ENCODE results near the gene PTPRT. TPM values are rescaled to one million over a fixed set of nuclear protein-coding genes. Genes with fewer than 3 reads are reported as not detected.
A peak's percentile ranks its signal among the peaks of the same experiment; 100 is the strongest.

Gene PTPRT
- total RNA-seq, 1 donor from 2014 or later, result 4.0 TPM

DNA sequence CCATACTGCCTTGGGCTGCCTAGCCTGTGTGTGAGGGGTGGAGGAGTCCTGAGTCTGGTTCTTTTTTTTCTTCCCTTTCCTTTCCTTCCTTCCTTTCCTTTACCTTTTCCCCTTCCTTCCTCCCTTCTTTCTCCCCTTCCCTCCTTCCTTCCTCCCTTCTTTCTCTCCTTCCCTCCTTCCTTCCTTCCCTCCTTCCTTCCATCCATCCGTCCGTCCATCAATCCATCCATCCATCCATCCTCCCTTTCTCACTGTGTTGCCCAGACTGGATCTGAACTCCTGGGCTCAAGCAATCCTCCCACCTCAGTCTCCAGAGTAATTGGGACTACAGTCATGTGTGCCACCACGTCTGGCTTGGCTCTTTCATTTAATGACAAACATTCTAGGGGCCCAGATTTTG, 820.8 kb downstream of the PTPRT start:
- DNase-seq, result no peak

GRCh38 chr20:42366626-42367025, 823.1 kb downstream of the PTPRT start:
- no peak for DNase-seq

DNA sequence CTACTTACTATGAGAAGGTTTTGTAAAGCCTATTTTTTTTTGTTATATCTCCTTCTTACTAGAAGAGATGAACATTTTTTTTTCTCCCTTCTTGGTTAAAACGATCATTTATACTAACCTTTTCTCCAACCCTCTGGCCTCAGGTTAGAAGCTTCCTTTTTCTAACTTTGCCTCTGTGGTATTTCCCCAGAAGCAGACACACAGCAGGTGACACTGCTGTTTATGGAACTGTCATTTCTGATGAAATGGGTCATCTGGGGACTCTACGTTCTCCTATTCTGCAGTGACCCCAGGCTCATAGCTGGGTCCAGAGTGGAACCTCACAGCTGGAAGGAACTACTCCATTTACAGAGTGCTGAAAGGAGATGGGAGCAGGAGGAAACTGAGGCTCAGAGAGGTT, 825.3 kb downstream of the PTPRT start:
- DNase-seq, result no peak

GRCh38 chr20:42361402-42361970, 828.2 kb downstream of the PTPRT start:
- DNase-seq, result no peak

- no peak for DNase-seq
Observed at GRCh38 chr20:42360621-42361020, 829.1 kb downstream of the PTPRT start.

DNA sequence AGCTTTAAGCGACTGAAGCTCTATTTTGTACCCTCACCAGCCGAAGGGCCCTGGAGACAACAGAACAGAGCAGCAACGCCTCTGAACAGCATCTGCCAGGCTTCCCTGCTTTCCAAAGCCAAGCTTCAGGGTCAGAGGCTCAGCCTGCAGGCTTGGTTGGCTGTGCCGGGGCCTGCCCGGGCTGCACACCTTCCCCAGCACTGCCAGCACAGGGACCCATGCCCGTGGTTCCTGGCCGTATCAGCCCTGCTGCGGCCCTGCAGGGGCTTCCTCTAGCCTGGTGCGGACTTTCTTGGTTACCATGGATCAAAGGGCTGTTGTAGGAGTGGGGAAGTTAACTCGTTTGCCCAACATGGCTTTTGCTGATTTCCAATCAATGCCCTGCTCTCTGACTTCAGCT, 830.1 kb downstream of the PTPRT start:
- DNase-seq, result no peak

DNA sequence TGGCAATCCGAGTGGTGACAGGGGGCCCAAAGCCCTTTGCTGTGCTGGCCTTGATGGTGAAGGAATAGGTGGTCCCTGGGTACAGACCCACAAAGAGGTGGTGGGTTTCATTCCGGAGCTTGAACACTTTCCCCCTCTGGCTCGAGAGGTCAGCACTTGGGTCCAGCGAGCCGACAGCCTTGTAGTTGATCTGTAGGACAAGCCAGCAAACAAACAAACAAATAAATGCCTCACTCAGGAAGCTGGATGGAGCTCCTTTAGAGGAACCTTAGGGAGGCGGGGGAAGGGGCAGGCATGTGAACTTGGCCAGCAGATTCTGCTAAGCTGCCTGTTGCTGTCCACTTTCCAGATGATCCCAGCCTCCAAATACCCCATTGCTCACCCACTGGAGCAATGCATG, 837.6 kb downstream of the PTPRT start:
- no peak for DNase-seq

- no peak for DNase-seq
Observed at GRCh38 chr20:42350521-42350920, 839.2 kb downstream of the PTPRT start.

DNA sequence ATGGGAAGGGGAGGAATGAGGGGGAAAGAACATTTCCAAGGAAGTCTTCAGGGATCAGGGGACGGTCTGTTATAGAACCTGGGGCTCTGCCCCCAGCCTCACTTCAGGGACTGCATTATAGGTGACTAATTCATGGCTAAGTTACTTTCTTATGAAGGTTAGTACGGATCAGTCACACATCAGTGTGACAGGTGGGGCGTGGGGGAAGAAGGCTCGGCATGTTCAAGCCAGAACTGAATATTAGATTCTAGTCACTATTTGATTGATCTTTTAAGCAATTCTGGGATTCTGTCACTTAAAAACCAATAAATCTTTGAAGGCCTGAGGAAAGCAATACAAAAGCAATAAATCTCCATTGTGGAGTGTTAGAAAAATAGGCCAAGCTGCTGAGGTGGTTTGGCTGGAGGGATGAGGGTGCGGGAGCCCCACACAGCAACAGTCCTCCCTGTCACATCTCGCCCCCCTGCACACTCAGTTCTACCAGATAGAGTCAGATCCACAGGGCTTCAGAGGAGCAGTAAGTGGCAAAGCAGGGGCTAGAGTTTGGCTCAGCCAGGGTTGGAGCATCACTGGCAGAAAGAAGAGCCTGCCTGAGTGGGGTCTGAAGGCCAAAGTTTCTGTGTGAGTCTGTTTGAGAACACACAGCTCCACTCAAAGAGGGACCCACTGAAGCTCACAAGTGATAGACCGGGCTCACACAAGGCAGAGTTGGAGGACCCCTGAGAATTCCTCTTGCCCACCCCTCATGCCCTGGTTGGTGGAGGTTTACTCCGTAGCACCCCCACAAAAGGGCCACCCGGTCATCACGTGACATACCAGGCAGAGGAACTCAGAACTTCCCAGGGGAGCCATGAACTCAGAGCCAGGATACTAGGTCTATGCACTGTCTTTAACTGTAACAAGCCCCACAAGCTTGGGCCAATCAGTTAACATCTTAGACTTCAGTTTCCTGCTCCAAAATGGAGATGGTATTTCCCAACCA, 843.2 kb downstream of the PTPRT start:
- DNase-seq, result no peak

- no peak for DNase-seq
Observed at GRCh38 chr20:42341654-42342053, 848.1 kb downstream of the PTPRT start.

- DNase-seq, result peak; percentile 65
Observed at GRCh38 chr20:42340368-42340767, 849.3 kb downstream of the PTPRT start.

- DNase-seq, result peak; percentile 89
Observed at GRCh38 chr20:42338294-42339201, 851.2 kb downstream of the PTPRT start.

- DNase-seq, result peak; percentile 87
Observed at GRCh38 chr20:42336576-42336975, 853.1 kb downstream of the PTPRT start.

DNA sequence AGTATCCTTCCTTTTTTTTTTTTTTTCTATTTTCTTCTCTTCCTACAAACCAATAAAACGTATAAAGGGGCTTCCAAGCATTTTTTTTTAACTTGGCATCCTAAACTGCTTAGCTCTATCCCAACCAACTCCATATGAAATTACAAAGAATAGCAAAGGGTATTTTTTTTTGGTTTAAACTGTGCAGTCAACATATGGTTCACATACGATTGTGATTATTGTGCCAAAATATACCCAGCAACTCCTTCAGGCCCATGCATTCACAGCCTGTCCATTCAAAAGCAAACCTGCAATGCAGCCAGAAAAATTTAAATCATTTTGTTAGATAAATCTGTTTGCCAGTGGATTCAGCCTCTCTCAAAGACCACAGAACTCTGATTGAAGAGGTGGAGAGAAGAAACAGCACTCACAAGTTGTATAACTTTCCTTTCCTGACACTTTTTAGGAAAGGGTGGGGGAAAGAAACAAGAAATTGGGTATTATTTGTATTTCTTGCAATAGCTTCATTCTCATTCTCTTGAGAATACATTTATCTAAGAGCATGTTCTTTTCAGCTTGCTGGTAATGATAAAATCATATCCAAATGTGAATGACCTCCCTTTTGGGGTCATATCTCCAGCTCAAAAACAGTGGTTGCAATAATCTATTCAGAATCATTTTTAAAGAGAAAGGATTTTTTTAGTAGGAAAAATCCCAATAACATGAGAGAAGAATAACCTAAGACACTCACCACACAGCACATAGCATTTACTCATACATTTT, 870.3 kb downstream of the PTPRT start:
- DNase-seq, result peak; percentile 82

DNA sequence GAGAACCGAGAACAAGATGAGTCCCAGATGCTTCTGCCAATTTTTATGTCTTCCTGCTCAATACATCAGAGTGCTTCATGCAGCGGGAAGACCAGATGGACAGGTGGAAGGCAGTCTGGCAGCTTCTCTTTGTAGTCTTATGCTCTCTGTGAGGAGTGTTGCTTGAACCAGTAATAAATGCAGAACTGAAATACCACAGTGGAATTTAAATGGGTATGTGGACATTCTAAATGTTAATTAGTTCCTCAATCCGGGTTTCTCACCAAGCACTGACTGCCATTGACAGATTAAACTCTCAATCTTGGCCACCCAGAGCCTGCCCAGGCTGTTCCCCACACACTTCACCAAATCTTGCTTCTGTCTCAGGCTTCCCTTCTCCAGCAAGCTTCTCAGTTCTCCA, 876.0 kb downstream of the PTPRT start:
- DNase-seq, result no peak

DNA sequence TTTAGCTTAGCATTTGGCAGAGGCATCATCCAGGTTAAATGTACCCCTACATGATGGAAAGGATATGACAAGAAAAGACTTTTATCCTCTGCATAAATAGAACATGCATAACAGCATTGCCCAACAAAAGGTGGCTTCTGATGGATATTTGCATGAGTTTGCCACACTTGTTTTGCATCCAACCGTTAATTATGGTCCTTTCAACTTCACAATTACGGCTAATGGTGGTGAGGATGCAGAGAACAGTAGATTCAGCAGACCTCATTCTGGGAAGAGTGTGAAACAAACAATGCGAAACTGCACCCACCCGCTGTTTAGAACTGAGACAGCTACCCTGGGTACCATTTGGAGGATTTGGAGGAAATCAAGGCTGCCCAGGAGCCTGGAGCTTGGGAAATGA, 880.7 kb downstream of the PTPRT start:
- no peak for DNase-seq

DNA sequence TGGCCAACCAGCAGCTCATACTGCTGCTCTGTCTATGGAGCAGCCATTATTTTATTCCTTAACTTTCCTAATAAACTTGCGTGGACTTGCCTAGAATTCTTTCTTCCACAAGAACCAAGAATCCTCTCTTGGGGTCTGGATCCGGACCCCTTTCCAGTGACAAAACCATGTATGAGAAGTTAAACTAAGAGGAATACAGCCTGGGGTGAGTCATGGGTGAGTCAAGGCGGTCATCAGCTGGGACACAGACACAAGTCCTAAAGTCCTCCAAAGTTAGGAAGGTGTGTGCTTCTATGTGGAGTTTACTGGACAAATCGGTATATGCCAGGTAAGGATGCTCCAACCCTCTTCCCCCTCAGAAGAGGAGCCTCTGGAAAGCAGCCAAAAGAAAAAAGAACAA, 881.5 kb downstream of the PTPRT start:
- DNase-seq, result no peak

DNA sequence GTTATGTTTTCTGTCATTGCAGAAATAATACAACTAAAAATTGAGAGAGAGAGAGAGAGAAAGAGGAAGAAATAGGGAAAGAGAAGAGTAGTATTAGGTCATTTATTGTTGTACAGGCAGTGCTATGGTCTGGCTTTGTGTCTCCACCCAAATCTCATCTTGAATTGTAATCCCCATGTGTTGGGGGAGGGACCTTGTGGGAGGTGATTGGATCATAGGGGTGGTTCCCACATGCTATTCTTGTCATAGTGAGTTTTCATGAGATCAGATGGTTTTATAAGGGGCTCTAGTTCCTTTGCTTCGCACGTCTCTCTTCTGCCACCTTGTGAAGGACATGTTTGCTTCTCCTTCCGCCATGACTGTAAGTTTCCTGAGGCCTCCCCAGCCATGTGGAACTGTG, 894.1 kb downstream of the PTPRT start:
- DNase-seq, result peak; percentile 28

GRCh38 chr20:42294976-42295375, 894.7 kb downstream of the PTPRT start:
- DNase-seq, result no peak

GRCh38 chr20:42281801-42282200, 907.9 kb downstream of the PTPRT start:
- DNase-seq, result no peak

DNA sequence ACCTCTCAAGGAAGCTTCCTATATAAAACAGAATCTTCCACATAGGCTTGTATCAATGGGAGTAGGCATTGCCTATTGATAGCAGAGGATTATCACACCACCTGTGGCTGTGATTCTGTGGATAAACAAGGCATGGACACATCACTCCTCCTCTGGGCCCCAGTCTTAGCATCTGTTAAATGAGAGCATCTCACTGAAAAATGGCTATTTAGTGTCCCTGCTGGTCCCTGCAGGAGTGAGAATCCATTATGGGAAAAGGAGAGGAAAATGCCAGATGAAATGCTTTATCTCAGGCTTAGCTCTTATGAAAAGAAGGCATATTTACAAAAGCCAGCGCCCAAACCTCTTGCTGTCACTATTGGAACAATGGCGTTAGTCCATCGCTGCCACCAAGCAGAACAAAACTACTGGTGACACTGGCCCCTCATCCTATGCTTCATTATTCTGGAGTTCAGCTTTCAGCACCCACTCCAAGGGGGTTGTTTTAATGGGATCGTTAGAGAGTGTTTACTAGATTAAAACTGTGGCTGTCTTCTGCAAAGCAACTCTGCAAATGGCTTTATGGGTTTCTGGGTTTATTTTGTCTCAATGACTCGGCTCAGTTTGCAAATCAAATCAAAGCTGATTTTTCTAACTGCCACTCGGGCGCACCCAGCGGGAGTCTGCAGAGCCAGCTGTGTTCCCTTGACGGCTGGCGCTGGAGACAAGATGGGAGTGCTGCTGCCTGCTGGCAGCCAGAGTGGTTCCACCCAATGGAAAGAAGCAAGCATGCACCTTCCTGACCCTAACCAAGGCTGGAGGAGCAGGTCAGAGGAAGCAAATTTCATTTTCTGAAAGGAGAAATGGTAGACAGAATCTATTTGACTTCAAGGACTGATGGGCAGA, 912.7 kb downstream of the PTPRT start:
- DNase-seq, result no peak

All from skin of body (tissue), 2 donors.